CD4-positive, alpha-beta T cell treated with Interleukin-10 for 1 hour (primary cell): ENCODE results near the gene PRKAG1.

Experiments used
- DNase-seq: peaks from one replicate; pipeline ENCODE4 v3.0.0-alpha.2; 2020

The PRKAG1 gene

DNA sequence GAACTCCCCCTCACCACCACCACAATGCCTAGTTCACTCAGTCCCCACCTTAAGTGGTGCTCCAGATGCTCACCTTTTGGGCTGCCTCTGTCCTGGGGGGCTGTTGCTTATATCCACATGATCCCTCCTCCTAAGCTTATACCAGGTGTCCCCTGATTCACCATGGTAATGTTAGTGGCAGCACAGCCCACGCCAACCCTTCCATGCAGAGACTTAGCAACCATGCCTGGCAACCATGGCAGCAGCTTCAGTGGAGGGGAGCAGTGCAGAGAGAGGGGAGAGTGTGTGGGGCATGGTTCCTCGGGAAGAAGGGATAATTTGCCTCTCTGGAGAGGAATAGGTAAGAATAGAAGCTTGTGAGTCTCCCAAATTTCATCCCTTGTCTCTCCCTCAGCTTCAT lies 18.2 kb downstream of the PRKAG1 start:
- DNase-seq, result no peak

DNA sequence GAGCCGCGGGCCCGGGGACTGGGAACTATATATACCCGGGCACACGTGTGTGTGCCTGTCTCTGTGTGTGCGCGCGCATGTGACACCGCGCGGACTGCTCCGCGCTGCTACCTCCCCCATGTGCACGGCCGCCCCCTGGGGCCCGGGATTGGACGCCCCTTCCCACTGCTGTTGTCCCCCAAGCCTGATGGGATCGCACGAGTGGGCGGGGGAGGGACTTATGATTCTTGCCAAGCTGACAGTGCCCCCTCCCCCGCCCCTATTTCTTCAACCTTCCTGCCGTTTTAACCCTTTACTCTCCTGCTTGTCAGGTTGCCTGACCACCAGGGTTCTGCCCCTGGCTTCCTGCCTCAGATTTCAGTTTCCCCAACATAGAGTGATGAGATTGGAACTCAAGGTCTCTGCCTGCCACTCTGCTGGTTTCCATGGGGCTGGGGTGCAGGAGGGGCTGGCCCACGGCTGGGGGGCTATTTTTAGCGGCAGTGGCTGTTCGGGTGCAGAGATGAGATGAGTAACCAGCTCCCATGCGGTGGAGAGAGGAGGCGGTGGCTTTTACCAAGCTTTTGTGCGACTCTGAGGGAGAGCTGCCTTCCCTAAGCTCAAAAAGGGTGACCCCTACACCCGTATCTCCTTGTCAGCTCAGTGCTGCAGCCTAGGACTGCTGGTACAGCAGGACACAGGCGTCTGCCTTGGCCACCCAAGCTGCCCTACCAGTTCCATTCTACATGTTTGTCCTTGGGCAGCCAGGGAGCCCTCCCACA lies 19.0 kb downstream of the PRKAG1 start, which contains the start of gene DDN:
Gene DDN (minus strand): TSS at position 5 of the 761 bp plus-strand sequence. CDS start 88 bp downstream, outside the sequence.
- DNase-seq, result peak; percentile 44

DNA sequence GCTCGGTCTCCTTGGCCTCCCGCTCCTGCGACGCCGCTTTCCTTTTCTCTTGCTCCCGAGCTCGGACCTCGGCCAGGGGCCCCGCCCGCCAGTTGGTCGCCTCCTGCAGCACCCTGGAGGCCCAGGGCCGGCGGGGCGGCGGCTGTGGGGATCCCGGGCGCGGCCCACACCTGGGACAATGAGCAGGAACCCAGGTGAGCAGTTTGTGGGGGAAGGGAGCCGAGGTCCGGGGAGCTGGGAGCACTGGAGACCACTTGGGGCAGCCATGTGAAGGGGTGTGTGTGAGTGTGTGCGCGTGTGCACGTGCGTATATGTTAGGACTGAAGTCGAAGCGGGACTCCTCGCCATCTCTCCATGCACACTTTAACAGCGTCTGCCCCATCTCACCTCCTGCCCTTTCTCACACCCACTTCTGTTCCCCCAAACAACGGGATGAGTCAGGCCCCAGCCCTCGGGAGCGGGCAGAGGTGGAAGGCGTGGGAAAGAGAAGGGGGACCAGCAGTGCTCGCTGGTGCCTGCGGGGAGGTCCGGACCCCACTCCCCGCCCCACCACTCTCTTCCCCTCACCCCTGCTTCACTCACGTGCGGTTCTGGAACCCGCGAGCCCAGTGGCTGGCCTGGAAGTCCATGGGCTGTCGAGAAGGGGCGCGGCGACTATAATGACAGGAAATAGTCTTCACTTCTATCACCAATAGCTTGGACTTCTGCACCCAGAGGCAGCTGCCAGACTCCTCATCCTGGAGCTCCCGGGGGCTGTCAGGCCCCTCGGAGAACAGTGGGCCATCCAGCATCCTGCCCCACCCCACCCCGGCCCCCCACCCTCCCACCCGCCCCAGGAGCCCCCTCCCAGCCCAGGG lies 19.9 kb downstream of the PRKAG1 start:
- DNase-seq, result no peak

DNA sequence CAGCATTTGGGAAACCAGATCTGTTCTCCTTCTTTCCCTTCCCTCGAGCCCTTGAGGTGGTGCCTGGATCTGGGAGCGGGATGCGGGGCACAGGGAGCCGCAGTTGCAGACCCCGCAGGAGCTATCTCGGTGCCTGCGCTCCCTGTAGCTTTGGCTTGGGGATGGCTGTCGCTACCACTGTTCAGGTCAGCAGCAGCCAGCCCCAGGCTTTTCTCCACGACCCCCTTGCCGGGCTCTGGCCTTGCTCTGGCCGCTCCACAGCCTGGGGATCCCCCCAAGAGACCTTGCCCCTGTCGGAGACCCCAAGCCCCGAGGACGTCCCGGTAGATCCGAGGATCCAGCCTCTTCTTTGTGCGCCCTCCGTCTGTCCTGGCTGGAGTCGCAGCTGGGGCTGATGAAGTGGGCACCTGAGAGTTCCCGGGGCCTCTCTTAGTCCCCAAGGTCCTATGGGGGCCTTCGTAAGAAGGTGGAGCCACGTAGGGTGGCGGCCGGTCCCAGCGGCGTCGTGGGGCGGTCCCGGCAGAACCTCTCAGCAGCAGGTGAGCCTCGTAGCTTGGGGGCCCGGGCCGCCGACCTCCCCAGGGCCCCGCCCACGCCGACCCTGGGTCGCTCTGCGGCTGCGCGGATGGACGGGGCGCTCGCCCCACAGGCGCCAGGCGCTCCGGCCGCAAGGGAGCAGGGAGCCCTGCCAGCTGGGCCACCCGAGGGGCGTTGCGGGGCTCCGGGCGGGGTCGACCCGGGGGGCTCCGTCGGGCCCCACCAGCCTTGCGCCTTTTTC lies 20.7 kb downstream of the PRKAG1 start:
- peak; percentile 42 for DNase-seq

DNA sequence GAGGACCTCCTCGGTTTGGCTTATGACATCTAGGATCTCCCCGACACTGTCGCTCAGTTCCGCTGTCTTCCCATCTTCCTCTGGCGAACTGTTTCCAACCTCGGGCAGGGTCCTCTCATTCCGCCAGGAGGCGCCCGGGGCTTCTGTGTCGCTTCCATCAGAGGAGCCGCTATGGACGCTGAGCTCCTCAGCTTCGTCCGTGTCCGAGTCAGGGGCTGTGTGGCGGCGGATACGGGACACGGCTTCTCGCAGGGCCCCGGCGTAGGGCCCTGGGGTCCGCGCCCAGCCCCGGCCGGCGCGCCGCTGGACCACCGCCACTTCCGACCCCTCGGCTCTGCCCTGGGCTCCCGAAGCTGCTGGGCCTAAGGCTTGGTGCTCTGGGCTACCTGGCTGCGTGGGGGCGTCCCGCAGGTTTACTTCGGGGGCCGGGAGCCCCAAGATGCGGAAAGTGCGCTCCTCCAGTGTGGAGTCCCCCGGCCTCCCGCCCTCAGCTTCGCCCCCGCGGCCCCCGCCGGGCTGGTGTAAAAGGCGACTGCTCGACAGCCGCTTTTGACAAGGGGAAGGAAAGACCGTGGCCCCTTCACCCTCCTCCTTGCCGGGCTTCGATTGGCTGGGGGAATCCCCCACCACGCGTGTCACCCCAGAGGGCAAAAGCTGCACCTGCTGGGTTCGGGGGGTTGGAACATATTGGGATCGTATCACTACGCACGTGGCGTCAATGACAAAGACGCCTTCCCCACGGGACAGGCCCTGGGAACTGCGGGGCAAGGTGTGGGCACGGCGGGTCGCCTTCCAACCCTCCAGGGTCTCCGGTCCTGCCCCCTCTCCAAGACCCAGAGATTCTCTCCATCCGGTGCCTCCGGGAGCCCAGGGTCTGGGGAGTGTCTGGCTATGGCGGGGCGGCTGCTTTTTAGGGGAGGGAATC lies 21.5 kb downstream of the PRKAG1 start:
- DNase-seq, result peak; percentile 67

DNA sequence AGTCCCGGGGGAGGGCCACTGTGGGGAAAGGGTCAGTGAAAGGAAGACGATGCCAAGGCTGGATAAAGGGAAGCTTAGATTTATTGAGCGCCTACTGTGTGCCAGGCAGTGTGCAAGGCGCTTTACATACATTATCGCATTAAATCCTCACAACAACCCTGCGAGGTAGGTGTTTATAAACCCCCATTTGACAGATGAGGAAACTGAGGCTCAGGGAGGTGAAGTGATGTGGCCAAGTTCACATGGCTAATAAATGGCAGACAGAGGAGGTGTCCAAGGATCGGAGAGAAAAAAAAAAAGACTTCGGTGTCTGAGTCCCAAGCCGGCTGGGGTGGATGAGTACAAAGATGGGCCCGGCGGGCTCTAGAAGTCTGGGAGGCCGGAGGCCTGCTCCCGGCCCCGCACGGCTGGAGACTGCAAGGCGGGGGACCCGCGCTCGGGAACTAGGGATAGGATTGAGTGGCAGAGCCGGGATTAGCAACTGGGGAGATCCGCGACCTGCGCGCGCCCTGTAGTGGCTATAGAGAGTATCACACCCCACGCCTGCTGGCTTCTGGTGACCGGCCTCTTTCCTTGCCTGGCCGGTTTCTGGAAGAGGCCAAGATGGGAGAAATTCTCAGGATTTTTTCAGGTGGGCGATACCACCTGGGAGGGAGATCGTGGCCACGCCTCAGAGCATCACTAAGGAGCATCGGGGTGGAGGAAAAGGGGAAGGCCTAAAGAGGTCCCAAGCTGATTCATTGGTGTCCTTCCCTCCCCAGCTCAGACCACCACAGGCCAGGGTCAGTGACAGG lies 23.3 kb downstream of the PRKAG1 start:
- DNase-seq, result peak; percentile 60

DNA sequence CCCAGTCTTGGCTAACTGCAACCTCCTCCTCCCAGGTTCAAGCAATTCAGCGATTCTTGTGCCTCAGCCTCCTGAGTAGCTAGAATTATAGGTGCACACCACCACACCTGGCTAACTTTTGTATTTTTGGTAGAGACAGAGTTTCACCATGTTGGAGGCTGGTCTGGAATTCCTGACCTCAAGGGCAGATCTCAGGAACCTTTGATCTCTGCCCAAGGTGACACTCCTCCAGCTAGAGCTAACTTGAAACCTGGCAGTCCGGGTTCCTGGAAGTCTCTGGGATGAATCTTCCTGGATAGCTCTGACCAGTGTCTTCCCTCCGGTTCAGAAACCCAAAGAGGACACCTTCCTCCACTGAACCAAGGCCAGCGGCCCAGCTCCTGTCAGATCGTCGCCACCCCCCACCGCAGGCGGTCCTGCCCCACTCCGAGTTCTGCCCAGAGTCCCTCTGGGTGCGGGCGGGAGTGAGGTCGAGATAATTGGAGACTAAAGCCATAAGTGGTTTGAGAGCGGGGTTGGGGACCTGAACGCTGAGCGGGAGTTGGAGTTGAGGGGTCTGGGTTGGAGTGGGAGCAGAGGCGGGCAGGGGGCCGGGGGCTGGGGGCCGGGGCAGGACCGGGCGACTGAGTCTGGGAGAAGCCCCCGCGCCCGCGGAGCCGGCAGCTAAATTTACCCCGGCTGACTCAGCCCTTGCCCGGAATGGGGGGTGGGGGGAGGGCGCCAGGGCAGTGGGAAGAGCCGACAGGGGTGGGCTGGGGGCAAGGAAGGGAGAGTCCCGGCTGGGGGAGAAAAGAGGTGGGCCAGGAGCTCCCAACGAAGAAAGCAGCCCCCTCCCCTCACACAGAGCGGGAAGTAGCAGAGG lies 24.1 kb downstream of the PRKAG1 start:
- no peak for DNase-seq

DNA sequence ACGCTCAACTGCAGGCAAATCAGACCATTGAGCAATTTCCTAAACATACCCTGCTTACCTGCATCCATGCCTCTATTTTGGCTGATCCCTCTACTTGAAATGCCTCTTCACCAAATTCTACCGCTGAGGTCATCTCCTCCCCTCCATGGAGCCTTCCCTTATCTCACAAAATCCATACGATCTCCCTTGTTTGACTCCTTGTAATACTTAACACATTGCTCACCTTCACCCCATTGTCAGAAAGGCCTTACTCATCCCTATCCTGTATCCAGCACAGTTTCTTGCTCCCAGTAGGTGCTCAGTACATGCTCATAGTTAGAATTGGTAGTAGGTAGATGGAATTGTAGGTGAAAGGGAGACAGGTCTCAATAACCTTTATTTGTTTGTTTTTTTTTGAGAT lies 24.8 kb downstream of the PRKAG1 start:
- DNase-seq, result no peak

DNA sequence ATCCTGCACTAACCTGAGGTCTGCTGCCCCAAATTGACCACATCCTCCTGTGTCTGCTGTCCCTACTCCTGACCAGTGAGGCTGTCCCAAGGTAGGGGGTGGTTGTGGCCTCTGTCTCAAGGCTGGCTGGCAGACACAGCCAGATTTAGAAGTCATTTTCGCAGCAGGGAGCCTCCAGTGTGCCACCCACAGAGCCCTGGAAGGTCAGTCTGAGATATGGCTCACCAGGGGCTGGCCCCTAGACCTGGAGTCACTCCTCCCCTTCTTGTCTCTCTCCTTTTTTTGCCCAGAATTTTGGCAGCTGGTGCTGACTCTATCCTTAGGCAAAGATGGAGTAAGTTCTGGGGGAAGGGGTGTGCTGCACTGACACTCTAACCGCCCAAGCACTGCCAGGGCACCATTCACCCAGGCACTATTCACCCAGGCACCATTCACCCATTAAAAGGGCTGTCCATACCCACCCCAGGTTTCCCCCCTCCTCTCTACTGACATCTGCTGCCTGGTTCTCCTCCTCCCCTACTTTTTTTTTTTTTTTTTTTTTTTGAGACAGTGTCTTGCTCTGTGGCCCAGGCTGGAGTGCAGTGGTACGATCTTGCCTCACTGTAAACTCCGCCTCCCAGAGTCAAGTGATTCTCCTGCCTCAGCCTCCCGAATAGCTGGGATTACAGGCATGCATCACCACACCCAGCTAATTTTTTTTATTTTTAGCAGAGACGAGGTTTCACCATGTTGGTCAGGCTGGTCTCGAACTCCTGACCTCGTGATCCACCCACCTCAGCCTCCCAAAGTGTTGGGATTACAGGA lies 27.1 kb downstream of the PRKAG1 start:
- no peak for DNase-seq

DNA sequence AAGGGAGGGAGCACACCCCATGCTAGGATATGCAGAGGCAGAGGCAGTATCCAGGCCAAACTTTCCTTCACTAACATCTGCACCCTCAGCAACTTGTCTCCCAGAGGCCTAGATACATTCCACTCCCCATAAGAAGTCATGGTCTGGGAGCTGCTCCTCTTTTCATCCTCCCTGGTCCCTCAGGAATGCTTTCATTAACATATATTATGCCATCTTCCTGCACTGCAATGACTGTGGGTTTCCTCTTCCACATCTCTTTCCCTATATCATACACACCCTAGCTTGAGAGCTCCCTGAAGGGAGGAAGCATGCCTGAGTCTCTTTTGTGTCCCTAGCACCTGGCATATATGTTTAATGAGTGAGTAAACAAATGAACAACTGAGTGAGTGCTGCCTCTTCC lies 28.0 kb downstream of the PRKAG1 start:
- no peak for DNase-seq

DNA sequence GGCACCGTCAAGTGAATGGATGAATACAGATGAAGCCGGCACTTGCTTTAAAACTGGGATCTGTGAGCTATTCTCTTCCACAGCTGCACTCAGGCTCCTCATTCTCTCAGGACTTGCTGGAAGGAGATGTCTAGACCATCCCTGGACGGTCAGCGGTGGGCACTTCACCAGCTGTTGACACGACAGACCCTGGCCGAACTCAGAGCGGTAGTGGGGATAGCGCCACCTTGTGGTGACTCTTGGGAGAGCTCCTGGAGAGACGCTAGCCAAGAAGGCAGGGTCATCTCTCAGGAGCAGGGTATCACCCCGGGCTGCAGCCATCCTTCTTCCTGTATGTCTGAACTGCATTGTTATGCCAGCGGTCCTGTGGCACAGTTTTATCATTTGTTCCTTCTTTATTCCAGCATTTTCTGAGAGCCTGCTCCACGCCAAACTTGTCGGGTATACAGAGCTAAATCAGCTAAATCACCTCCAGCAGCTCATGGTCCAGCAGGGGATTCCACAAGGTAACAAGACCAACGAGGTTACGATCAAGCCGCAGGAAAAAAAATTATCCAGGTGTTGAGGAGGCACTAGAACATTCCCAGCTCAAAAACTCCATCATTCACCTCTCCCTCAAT lies 30.4 kb downstream of the PRKAG1 start:
- peak; percentile 77 for DNase-seq

DNA sequence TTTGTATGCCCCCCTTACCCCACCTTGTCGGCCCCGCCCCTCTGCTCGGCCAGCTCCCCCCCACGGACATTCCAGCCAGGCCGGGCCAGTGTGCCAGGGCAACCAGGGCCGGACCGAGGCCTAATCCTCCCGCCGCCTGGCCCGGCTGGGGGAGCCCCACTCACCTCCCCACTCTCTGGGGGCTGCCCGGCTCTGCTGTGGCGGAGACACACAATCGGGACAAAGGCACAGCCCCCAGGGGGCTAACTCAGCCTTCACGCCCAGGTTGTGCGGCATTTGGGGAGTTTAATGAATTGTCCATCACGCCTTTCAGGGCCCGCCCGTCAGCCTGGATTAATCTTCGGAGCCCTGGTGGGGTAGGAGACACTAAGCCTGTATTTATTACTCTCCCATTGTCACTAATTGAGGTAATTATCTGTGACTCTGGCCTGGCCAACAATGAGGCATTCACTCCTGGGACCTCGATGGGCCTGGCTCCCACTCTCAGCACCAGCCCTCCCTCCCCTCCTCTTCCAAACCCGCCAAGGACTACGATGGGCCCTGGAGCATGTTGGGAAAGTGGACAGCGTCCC lies 31.8 kb downstream of the PRKAG1 start:
- DNase-seq, result no peak

DNA sequence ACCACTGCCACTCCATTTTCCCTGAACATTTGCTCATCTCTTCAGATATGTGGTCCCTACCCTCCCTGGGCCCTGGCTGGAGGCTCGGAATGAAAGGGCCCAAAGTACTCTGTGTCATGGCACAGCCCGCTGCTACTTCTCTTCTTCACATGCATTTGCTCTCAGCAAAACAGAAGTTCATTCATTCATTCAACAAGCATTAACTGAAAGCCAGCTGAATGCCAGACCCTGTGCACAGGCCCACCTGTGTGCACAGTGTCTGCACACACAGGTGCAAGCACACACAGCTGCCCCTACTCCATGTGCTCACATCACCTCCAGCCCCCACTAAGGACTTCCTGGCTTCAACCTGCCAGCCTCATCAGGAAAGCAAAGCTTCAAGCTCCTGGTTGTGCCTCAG lies 32.7 kb downstream of the PRKAG1 start:
- DNase-seq, result no peak

DNA sequence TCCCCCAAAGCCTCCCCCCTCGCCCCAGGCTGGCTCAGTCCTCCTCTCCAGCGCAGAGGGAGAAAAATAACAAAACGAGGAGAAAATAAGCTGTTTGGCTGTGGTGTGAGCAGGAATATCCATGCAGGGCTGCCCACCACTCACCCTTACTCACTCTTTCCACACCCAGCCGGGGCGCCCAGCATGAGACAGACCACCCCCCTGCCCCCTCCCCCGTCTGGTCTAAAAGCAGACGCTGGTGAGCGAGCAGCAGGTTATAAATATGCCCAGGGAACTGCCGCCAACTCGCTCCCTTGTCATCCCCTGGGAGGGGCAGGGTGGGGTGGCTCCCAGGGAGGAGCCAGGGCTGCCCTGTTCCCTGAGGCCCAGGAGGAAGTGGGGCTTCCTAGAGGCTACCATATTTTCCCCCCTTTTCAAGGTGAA lies 33.1 kb downstream of the PRKAG1 start:
- no peak for DNase-seq

DNA sequence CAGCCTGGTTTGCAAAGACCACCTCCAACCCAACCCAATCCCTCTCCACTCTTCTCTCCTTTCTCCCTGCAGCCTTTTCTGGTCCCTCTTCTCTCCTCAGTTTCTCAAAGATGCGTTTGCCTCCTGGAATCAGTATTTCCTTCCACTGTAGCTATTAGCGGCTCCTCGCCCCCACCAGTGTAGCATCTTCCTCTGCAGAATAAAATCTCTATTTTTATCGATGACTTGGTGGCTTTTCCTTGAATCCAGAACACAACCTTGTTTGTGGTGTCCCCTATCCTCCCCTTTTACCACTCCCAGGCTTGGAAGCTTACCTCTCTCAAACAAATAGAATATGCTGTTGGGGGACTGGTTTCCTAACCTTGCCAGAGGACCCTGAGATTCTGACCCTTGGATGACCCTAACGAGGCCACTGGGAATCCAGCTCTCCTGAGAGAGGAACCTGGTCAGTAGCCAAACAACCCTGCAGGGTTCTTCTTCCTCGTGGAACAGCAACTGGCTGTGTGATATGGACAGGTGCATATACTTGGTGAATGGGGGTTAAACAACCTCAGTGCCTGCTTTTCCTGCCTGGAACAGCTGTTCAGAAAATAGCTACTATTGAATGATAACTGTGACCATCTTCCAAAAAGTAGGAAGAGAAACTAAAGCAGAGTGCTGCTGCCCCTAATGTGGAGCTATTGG lies 36.0 kb downstream of the PRKAG1 start:
- no peak for DNase-seq

DNA sequence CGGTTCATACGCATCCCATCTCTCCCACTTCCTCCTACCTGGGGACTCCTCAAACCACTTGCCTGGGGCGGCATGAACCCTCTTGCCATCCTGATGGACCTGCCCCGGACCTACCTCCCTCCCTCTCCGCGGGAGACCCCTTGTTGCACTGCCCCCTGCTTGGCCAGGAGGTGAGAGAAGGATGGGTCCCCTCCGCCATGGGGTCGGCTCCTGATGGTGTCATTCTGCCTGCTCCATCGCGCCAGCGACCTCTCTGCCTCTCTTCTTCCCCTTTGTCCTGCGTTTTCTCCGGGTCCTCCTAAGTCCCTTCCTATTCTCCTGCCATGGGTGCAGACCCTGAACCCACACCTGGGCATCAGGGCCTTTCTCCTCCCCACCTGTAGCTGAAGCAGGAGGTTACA lies 36.8 kb downstream of the PRKAG1 start:
- no peak for DNase-seq

DNA sequence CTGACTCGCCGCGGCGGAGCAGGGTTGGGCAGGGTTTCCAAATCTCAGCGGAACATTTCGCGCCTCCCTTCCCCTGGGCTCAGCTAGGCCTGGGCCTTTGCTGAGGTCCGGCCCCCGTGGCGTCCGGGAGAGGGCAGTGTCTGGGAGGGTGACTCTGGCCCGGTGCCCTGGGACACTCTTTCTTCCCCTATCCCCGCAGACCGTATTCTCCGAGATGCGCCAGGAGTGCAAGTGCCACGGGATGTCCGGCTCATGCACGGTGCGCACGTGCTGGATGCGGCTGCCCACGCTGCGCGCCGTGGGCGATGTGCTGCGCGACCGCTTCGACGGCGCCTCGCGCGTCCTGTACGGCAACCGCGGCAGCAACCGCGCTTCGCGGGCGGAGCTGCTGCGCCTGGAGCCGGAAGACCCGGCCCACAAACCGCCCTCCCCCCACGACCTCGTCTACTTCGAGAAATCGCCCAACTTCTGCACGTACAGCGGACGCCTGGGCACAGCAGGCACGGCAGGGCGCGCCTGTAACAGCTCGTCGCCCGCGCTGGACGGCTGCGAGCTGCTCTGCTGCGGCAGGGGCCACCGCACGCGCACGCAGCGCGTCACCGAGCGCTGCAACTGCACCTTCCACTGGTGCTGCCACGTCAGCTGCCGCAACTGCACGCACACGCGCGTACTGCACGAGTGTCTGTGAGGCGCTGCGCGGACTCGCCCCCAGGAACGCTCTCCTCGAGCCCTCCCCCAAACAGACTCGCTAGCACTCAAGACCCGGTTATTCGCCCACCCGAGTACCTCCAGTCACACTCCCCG lies 37.4 kb downstream of the PRKAG1 start:
- peak; percentile 59 for DNase-seq
